Measurements from ENCODE around the gene NFATC4. TPM values are rescaled to one million over a fixed set of nuclear protein-coding genes. Genes with fewer than 3 reads are reported as not detected.
A peak's percentile ranks its signal among the peaks of the same experiment; 100 is the strongest.

NFATC4 gene
- total RNA-seq, 2 experiments from 2014 or later: 0.15 TPM; not detected in 1

GRCh38 chr14:24407608-24408325 is 39.8 kb downstream of the NFATC4 start:
- Mint-ChIP-seq H3K27ac (no peak overlapping the region), H3K4me1 (ENCODE audit: low read depth) (no peaks in the 10 kb centered on the region), H3K27me3 (ENCODE audit: low read depth) (no peaks in the 10 kb centered on the region), H3K9me3 (no peaks in the 10 kb centered on the region), H3K36me3 (ENCODE audit: low read depth) (no peaks in the 10 kb centered on the region), H3K4me3 (no peak overlapping the region)
- DNase-seq: no peak
- intact Hi-C loops (cut with micrococcal nuclease): no loop called here
- CTCF ChIA-PET: interaction anchor here (1.3 to 2.6 kb wide), 2 partner anchors 29 to 75 kb away, joined by 3 to 10 read pairs; no protein-coding TSS in a partner anchor

GRCh38 chr14:24408764-24409163 is 40.8 kb downstream of the NFATC4 start:
- intact Hi-C loops (cut with micrococcal nuclease): no loop called here
- Mint-ChIP-seq H3K9me3 (no peaks in the 10 kb centered on the region), H3K36me3 (ENCODE audit: low read depth) (no peaks in the 10 kb centered on the region), H3K4me1 (ENCODE audit: low read depth) (no peaks in the 10 kb centered on the region), H3K27ac (no peak overlapping the region), H3K4me3 (no peak overlapping the region), H3K27me3 (ENCODE audit: low read depth) (no peaks in the 10 kb centered on the region)
- CTCF ChIA-PET: interaction anchor here (0.6 to 3.3 kb wide), 6 partner anchors 23 to 164 kb away, joined by 3 to 16 read pairs (median 4); partner anchors contain the start of gene ADCY4
- no peak for DNase-seq

GRCh38 chr14:24409192-24409591 is 41.2 kb downstream of the NFATC4 start:
- CTCF ChIA-PET: interaction anchor here (0.6 to 3.3 kb wide), 6 partner anchors 23 to 163 kb away, joined by 3 to 16 read pairs (median 4); partner anchors contain the start of gene ADCY4
- no peak overlapping the region for H3K4me3 Mint-ChIP-seq
- H3K4me1 Mint-ChIP-seq (ENCODE audit: low read depth): no peaks in the 10 kb centered on the region
- intact Hi-C loops (cut with micrococcal nuclease): no loop called here
- no peaks in the 10 kb centered on the region for H3K9me3 Mint-ChIP-seq
- no peaks in the 10 kb centered on the region for H3K27me3 Mint-ChIP-seq (ENCODE audit: low read depth)
- H3K27ac Mint-ChIP-seq: no peak overlapping the region
- H3K36me3 Mint-ChIP-seq (ENCODE audit: low read depth): no peaks in the 10 kb centered on the region
- DNase-seq: no peak

GRCh38 chr14:24409956-24410355 is 42.0 kb downstream of the NFATC4 start:
- DNase-seq: no peak
- CTCF ChIA-PET: interaction anchor here (0.6 to 3.3 kb wide), 6 partner anchors 9 to 77 kb away, joined by 3 to 16 read pairs (median 4); partner anchors contain the start of gene ADCY4
- Mint-ChIP-seq H3K27me3 (ENCODE audit: low read depth) (no peaks in the 10 kb centered on the region), H3K27ac (no peak overlapping the region), H3K4me1 (ENCODE audit: low read depth) (no peaks in the 10 kb centered on the region), H3K9me3 (no peaks in the 10 kb centered on the region), H3K4me3 (no peak overlapping the region), H3K36me3 (ENCODE audit: low read depth) (no peaks in the 10 kb centered on the region)
- intact Hi-C loops (cut with micrococcal nuclease): no loop called here

GRCh38 chr14:24411443-24412389 is 43.7 kb downstream of the NFATC4 start:
- intact Hi-C loops (cut with micrococcal nuclease): loop anchor here (1.0 kb wide), 1 partner anchor 46 kb away; no protein-coding TSS in a partner anchor
- Mint-ChIP-seq H3K27me3 (ENCODE audit: low read depth) (no peaks in the 10 kb centered on the region), H3K36me3 (ENCODE audit: low read depth) (no peaks in the 10 kb centered on the region), H3K4me3 (no peak overlapping the region), H3K27ac (no peak overlapping the region), H3K4me1 (ENCODE audit: low read depth) (no peaks in the 10 kb centered on the region), H3K9me3 (no peaks in the 10 kb centered on the region)
- DNase-seq: peak; percentile 40
- CTCF ChIA-PET: interaction anchor here (0.8 to 3.3 kb wide), 6 partner anchors 11 to 78 kb away, joined by 3 to 16 read pairs (median 4); no protein-coding TSS in a partner anchor

- H3K36me3 Mint-ChIP-seq (ENCODE audit: low read depth): no peaks in the 10 kb centered on the region
- H3K9me3 Mint-ChIP-seq: no peaks in the 10 kb centered on the region
- no peak for DNase-seq
- H3K4me3 Mint-ChIP-seq: no peak overlapping the region
- intact Hi-C loops (cut with micrococcal nuclease): no loop called here
- CTCF ChIA-PET: interaction anchor here (0.6 to 2.8 kb wide), 5 partner anchors 17 to 383 kb away, joined by 3 to 11 read pairs (median 6); partner anchors contain the start of gene CIDEB
- no peak overlapping the region for H3K27ac Mint-ChIP-seq
- H3K27me3 Mint-ChIP-seq (ENCODE audit: low read depth): no peaks in the 10 kb centered on the region
- no peaks in the 10 kb centered on the region for H3K4me1 Mint-ChIP-seq (ENCODE audit: low read depth)
These were observed 46.1 kb downstream of the NFATC4 start for GRCh38 chr14:24414077-24414476.

- Mint-ChIP-seq H3K27me3 (ENCODE audit: low read depth) (no peaks in the 10 kb centered on the region), H3K4me3 (no peak overlapping the region), H3K4me1 (ENCODE audit: low read depth) (no peaks in the 10 kb centered on the region), H3K36me3 (ENCODE audit: low read depth) (no peaks in the 10 kb centered on the region), H3K9me3 (no peaks in the 10 kb centered on the region), H3K27ac (no peak overlapping the region)
- DNase-seq: no peak
- intact Hi-C loops (cut with micrococcal nuclease): no loop called here
- CTCF ChIA-PET: interaction anchor here (1.9 to 2.8 kb wide), 2 partner anchors 17 to 81 kb away, joined by 10 to 11 read pairs; no protein-coding TSS in a partner anchor
These were observed 46.9 kb downstream of the NFATC4 start for GRCh38 chr14:24414732-24415420.

- CTCF ChIA-PET: interaction anchor here (1.5 to 1.9 kb wide), 2 partner anchors 16 to 82 kb away, joined by 3 to 10 read pairs; no protein-coding TSS in a partner anchor
- no peak overlapping the region for H3K27ac Mint-ChIP-seq
- no peak overlapping the region for H3K4me3 Mint-ChIP-seq
- H3K27me3 Mint-ChIP-seq (ENCODE audit: low read depth): no peaks in the 10 kb centered on the region
- no peaks in the 10 kb centered on the region for H3K4me1 Mint-ChIP-seq (ENCODE audit: low read depth)
- intact Hi-C loops (cut with micrococcal nuclease): no loop called here
- H3K36me3 Mint-ChIP-seq (ENCODE audit: low read depth): no peaks in the 10 kb centered on the region
- no peak for DNase-seq
- H3K9me3 Mint-ChIP-seq: no peaks in the 10 kb centered on the region
These were observed 47.7 kb downstream of the NFATC4 start for GRCh38 chr14:24415421-24416253.

- no peaks in the 10 kb centered on the region for H3K36me3 Mint-ChIP-seq (ENCODE audit: low read depth)
- CTCF ChIA-PET: interaction anchor here (1.5 kb wide), 1 partner anchor 15 kb away, joined by 3 read pairs; no protein-coding TSS in a partner anchor
- H3K27me3 Mint-ChIP-seq (ENCODE audit: low read depth): no peaks in the 10 kb centered on the region
- no peaks in the 10 kb centered on the region for H3K9me3 Mint-ChIP-seq
- H3K27ac Mint-ChIP-seq: no peak overlapping the region
- no peaks in the 10 kb centered on the region for H3K4me1 Mint-ChIP-seq (ENCODE audit: low read depth)
- intact Hi-C loops (cut with micrococcal nuclease): no loop called here
- no peak overlapping the region for H3K4me3 Mint-ChIP-seq
- DNase-seq: no peak
These were observed 48.4 kb downstream of the NFATC4 start for GRCh38 chr14:24416254-24416931.

GRCh38 chr14:24416932-24417619 is 49.1 kb downstream of the NFATC4 start:
- Mint-ChIP-seq H3K4me1 (ENCODE audit: low read depth) (no peaks in the 10 kb centered on the region), H3K27me3 (ENCODE audit: low read depth) (no peaks in the 10 kb centered on the region), H3K9me3 (no peaks in the 10 kb centered on the region), H3K4me3 (no peak overlapping the region), H3K27ac (no peak overlapping the region), H3K36me3 (ENCODE audit: low read depth) (no peaks in the 10 kb centered on the region)
- CTCF ChIA-PET: interaction anchor here (1.1 to 1.6 kb wide), 3 partner anchors 14 to 38 kb away, joined by 3 to 4 read pairs (median 4); no protein-coding TSS in a partner anchor
- intact Hi-C loops (cut with micrococcal nuclease): no loop called here
- no peak for DNase-seq
